Esophagus muscularis mucosa (tissue), 3 donors: Measurements from ENCODE around the gene PRDM1.

Experiments
- POLR2A ChIP-seq: fragments of 450-650 bp; IDR thresholded peaks from one replicate; pipeline ENCODE4 v1.6.1; 2017; ENCODE audit warnings: antibody characterized with exemption, moderate library complexity, mild to moderate bottlenecking, low read depth
- TF ChIP-seq, protein P1 (sequence below), 3 experiments: fragments of 200-600 bp in 2 of 3; fragments of 450-650 bp in 1 of 3; sonication (generic) in 2 of 3; IDR thresholded peaks; one replicate each; pipeline ENCODE4 v1.5.1; 2017 to 2019; ENCODE audit warnings: antibody characterized with exemption in 3 of 3, mild to moderate bottlenecking in 2 of 3, moderate library complexity in 1 of 3

DNA sequence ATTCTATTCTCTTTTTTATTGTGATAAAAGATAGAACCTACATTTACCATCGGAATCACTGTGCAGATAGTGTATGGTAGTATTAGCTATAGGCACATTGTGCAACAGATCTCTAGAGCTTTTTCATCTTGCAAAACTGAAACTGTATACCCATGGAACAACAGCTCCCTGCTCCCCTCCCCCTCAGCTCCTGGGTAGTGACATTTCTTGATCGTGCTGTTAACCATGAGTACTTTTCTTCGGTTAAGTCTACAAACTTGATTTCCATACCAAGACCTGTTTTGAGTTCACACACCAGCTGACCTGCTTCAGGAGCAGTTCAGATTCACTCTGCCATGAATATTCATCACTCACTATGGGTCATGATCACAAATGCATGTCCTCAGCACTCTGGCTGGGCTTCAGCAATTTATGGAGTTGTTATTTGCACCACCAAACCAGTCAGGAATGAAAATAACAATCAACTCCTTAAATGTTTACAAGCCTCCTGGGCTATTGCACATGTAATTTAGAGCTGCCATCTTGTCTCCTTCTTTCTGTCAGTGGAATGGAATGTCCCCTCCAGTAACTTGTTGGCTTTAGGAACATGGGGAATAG, 32.8 kb downstream of the PRDM1 start:
- TF ChIP-seq POLR2A: no peak
- TF ChIP-seq, protein P1, sequence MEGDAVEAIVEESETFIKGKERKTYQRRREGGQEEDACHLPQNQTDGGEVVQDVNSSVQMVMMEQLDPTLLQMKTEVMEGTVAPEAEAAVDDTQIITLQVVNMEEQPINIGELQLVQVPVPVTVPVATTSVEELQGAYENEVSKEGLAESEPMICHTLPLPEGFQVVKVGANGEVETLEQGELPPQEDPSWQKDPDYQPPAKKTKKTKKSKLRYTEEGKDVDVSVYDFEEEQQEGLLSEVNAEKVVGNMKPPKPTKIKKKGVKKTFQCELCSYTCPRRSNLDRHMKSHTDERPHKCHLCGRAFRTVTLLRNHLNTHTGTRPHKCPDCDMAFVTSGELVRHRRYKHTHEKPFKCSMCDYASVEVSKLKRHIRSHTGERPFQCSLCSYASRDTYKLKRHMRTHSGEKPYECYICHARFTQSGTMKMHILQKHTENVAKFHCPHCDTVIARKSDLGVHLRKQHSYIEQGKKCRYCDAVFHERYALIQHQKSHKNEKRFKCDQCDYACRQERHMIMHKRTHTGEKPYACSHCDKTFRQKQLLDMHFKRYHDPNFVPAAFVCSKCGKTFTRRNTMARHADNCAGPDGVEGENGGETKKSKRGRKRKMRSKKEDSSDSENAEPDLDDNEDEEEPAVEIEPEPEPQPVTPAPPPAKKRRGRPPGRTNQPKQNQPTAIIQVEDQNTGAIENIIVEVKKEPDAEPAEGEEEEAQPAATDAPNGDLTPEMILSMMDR (IDR thresholded peaks at IDR 0.05): no peak
